ENCODE results near the gene FAN1. TPM values are rescaled to one million over a fixed set of nuclear protein-coding genes. Genes with fewer than 3 reads are reported as not detected.

The FAN1 gene
- total and polyA plus RNA-seq, 9 of the 15 experiments (the other 6 are each of a cell fraction or from before 2014, with no cell fraction given) = 1.5 to 16.8 (median 12.0) TPM

GRCh38 chr15:30991255-30992235 is 87.8 kb downstream of the FAN1 start, which contains the start of gene MTMR10 (continued):
- peak; percentile 67 for TF ChIP-seq POLR2B (IDR thresholded peaks at IDR 0.05; ENCODE audit: low read depth, partially characterized antibody)
- peak; percentile 69; the same call in 1 of the 2 replicates for TF ChIP-seq ILF3 (IDR thresholded peaks at IDR 0.05; ENCODE audit: borderline replicate concordance)
- TF ChIP-seq KDM5B (IDR thresholded peaks at IDR 0.05; ENCODE audit: insufficient replicate concordance, low read depth, low read length) = peak; percentile 75
- peak; percentile 79 for TF ChIP-seq POLR2A (conservative IDR thresholded peaks at IDR 0.05)
- peak; percentile 81 for TF ChIP-seq GABPA (tag; conservative IDR thresholded peaks at IDR 0.05; ENCODE audit: low read depth)

DNA sequence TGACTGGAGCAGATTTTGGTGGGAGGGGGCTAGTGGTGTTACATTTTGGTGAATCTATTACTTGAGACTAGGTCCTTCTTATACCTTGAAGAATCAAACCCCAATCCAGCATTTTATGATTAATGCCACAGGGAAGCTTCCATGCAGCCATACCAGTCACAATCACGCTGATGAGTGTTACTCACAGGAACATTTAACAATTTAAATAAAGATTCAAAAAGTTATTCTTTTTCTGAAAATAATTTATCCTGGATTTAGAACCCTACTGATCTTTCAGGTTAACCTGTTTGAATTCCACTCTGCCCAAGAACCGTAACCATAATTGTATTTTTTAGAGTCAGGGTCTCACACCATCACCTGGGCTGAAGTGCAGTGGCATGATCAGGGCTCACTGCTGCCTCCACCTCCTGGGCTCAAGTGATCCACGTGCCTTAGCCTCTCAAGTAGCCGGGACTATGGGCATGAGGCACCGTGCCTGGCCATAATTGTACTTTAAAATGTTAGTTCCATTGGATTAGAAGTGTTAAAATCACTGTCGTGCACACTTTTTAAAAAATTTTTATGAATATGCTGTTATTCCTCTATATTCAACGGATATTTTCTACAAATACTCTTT is 88.6 kb downstream of the FAN1 start:
- ChIA-PET CTCF (ENCODE audit: low intra/inter-chr PET ratio) (interaction anchor here (0.6 kb wide), 1 partner anchor 52 kb away, joined by 3 read pairs; no protein-coding TSS in a partner anchor), POLR2A (interaction anchor here (0.7 to 2.3 kb wide), 4 partner anchors 10 to 459 kb away, joined by 3 to 8 read pairs (median 4); no protein-coding TSS in a partner anchor)
- Histone ChIP-seq H3K9ac (ENCODE audit: insufficient read depth in 1 of 2, low read depth in 2 of 2, low read length in 2 of 2) (peak overlapping the region; percentile 87 to 97), H3K4me3 (peak overlapping the region; percentile 84), H3K4me2 (ENCODE audit: insufficient read depth, low read length) (peak overlapping the region; percentile 93), H3K27me3 (ENCODE audit: control insufficient read depth in 2 of 2, insufficient read depth in 2 of 2, low read length in 2 of 2) (no peaks in the 10 kb centered on the region), H3K9me1 (ENCODE audit: control insufficient read depth, insufficient read depth, low read length) (no peaks in the 10 kb centered on the region), H4K20me1 (replicated peaks; ENCODE audit: control insufficient read depth, insufficient read depth, low read length) (no peaks in the 10 kb centered on the region), H3K27ac (ENCODE audit: extremely low read depth, low read depth, low read length) (peak overlapping the region; percentile 82; the same call in 2 of the 3 replicates), H3K36me3 (ENCODE audit: control insufficient read depth, insufficient read depth, low read length) (no peaks in the 10 kb centered on the region), H2AFZ (ENCODE audit: low read depth, low read length) (peak overlapping the region; percentile 96), H3K79me2 (ENCODE audit: control insufficient read depth, insufficient read depth, low read length) (peaks cover 14% of the 10 kb centered on the region; the same call in 2 of the 3 replicates), H3K9me3 (replicated peaks; ENCODE audit: control insufficient read depth, insufficient read depth, low read depth, low read length) (no peaks in the 10 kb centered on the region), H3K4me1 (replicated peaks in 1 of 2; ENCODE audit: control insufficient read depth in 2 of 2, insufficient read depth in 2 of 2, low read length in 2 of 2) (peaks cover 0 to 12% of the 10 kb centered on the region in 2 experiments; a peak in 3 of 5 replicates)
- FAIRE-seq = no peak
- no peak for ATAC-seq
- no peak for DNase-seq (ENCODE audit: extremely low read depth in 1 of 4, low spot score in 3 of 4)
- in situ Hi-C loops (cut with MboI) (no loop called here), intact Hi-C loops (cut with micrococcal nuclease) (loop anchor here (5.0 to 10.0 kb wide), 2 partner anchors 90 to 132 kb away; partner anchors contain the start of gene FAN1)
- 79% methylated on average over 7 of the region's 7 CpGs for WGBS (ENCODE audit: insufficient coverage, low coverage, missing lambda C conversion rate)
- BruUV-seq (replicated peaks) = no TSS peak
- TF ChIP-seq, protein P1, sequence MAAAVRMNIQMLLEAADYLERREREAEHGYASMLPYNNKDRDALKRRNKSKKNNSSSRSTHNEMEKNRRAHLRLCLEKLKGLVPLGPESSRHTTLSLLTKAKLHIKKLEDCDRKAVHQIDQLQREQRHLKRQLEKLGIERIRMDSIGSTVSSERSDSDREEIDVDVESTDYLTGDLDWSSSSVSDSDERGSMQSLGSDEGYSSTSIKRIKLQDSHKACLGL (CRISPR knock-in tag; IDR thresholded peaks at IDR 0.05; ENCODE audit: borderline replicate concordance, poor library complexity, severe bottlenecking) = no peak
- TF ChIP-seq SREBF2 (CRISPR knock-in tag; IDR thresholded peaks at IDR 0.05) = no peak
